ENCODE data around the gene ABCC6. TPM values are rescaled to one million over a fixed set of nuclear protein-coding genes. Genes with fewer than 3 reads are reported as not detected.
"Not testable (repeated sequence)": the region's sequence is repeated elsewhere in the genome, so short reads cannot be mapped to it uniquely, and the experiment has no call there.

ABCC6 gene
- total and polyA plus RNA-seq, 2 donors from 2014 or later: 7.5 to 54.5 TPM

GRCh38 chr16:16197331-16197730 is 26.0 kb downstream of the ABCC6 start:
- TF ChIP-seq, protein P1, sequence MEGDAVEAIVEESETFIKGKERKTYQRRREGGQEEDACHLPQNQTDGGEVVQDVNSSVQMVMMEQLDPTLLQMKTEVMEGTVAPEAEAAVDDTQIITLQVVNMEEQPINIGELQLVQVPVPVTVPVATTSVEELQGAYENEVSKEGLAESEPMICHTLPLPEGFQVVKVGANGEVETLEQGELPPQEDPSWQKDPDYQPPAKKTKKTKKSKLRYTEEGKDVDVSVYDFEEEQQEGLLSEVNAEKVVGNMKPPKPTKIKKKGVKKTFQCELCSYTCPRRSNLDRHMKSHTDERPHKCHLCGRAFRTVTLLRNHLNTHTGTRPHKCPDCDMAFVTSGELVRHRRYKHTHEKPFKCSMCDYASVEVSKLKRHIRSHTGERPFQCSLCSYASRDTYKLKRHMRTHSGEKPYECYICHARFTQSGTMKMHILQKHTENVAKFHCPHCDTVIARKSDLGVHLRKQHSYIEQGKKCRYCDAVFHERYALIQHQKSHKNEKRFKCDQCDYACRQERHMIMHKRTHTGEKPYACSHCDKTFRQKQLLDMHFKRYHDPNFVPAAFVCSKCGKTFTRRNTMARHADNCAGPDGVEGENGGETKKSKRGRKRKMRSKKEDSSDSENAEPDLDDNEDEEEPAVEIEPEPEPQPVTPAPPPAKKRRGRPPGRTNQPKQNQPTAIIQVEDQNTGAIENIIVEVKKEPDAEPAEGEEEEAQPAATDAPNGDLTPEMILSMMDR (IDR thresholded peaks at IDR 0.05; ENCODE audit: borderline replicate concordance, extremely low read depth, insufficient read depth): no peak
- DNase-seq (no peak), FAIRE-seq (no peak)
- no peaks in the 10 kb centered on the region for H3K9me3 ChIP-seq (ENCODE audit: control insufficient read depth in 2 of 3, insufficient read depth in 1 of 3, low read length in 3 of 3)
- H3K4me1 ChIP-seq (ENCODE audit: control insufficient read depth in 2 of 3, insufficient read depth in 2 of 3, low read depth in 1 of 3, low read length in 3 of 3): no peaks in the 10 kb centered on the region
- H3K27me3 ChIP-seq (ENCODE audit: control insufficient read depth, insufficient read depth, low read length): no peaks in the 10 kb centered on the region
- no peak overlapping the region for H3K4me3 ChIP-seq (ENCODE audit: low read length in 3 of 3)
- H3K9ac ChIP-seq (ENCODE audit: low read length in 3 of 3): no peak overlapping the region
- H3K36me3 ChIP-seq (ENCODE audit: control insufficient read depth in 2 of 3, insufficient read depth in 3 of 3, low read length in 3 of 3): peaks cover 0 to 18% (median 2%) of the 10 kb centered on the region in 3 donors
- intact Hi-C loops (cut with DNase I): no loop called here
- no peak overlapping the region for H3K27ac ChIP-seq (ENCODE audit: low read depth in 2 of 2, low read length in 2 of 2)

DNA sequence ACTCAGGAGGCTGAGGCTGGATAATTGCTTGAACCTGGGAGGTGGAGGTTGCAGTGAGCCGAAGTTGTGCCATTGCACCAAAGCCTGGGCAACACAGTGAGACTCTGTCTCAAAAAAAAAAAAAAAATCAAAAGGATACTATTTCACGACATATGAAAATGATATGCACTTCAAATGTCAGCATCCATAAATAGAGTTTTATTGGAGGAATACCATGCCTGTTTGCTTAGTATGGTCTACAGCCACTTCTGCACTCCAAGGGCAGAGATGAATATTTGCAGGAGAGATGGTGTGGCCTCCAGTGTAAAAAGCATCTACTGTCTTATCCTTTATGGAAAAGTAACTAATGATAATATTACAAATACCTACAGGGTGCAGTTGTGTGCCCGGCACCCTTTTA is 27.2 kb downstream of the ABCC6 start:
- TF ChIP-seq, protein P1 (IDR thresholded peaks at IDR 0.05; ENCODE audit: borderline replicate concordance, extremely low read depth, insufficient read depth): no peak
- Histone ChIP-seq H3K4me3 (ENCODE audit: low read length in 3 of 3) (no peak overlapping the region), H3K9me3 (ENCODE audit: control insufficient read depth in 2 of 3, insufficient read depth in 1 of 3, low read length in 3 of 3) (no peaks in the 10 kb centered on the region), H3K27ac (ENCODE audit: low read depth in 2 of 2, low read length in 2 of 2) (no peak overlapping the region), H3K9ac (ENCODE audit: low read length in 3 of 3) (no peak overlapping the region), H3K27me3 (ENCODE audit: control insufficient read depth, insufficient read depth, low read length) (no peaks in the 10 kb centered on the region), H3K36me3 (ENCODE audit: control insufficient read depth in 2 of 3, insufficient read depth in 3 of 3, low read length in 3 of 3) (peaks cover 0 to 25% (median 2%) of the 10 kb centered on the region in 3 donors), H3K4me1 (ENCODE audit: control insufficient read depth in 2 of 3, insufficient read depth in 2 of 3, low read depth in 1 of 3, low read length in 3 of 3) (no peaks in the 10 kb centered on the region)
- FAIRE-seq (no peak), DNase-seq (no peak)
- intact Hi-C loops (cut with DNase I): no loop called here

- Histone ChIP-seq H3K4me1 (ENCODE audit: control insufficient read depth in 2 of 3, insufficient read depth in 2 of 3, low read depth in 1 of 3, low read length in 3 of 3) (no peaks in the 10 kb centered on the region), H3K9ac (ENCODE audit: low read length in 3 of 3) (no peak overlapping the region), H3K27ac (ENCODE audit: low read depth in 2 of 2, low read length in 2 of 2) (no peak overlapping the region), H3K27me3 (ENCODE audit: control insufficient read depth, insufficient read depth, low read length) (no peaks in the 10 kb centered on the region), H3K36me3 (ENCODE audit: control insufficient read depth in 2 of 3, insufficient read depth in 3 of 3, low read length in 3 of 3) (peaks cover 0 to 28% (median 5%) of the 10 kb centered on the region in 3 donors), H3K9me3 (ENCODE audit: control insufficient read depth in 2 of 3, insufficient read depth in 1 of 3, low read length in 3 of 3) (no peaks in the 10 kb centered on the region), H3K4me3 (ENCODE audit: low read length in 3 of 3) (no peak overlapping the region)
- intact Hi-C loops (cut with DNase I): no loop called here
- FAIRE-seq (no peak), DNase-seq (peak in 1 of 5 donors; percentile 24)
- TF ChIP-seq, protein P1 (IDR thresholded peaks at IDR 0.05; ENCODE audit: borderline replicate concordance, extremely low read depth, insufficient read depth): no peak
Observed at GRCh38 chr16:16191493-16192167, 31.7 kb downstream of the ABCC6 start.

- intact Hi-C loops (cut with DNase I); H3K9ac ChIP-seq (ENCODE audit: low read length in 3 of 3); DNase-seq; FAIRE-seq; H3K27ac ChIP-seq (ENCODE audit: low read depth in 2 of 2, low read length in 2 of 2); H3K27me3 ChIP-seq (ENCODE audit: control insufficient read depth, insufficient read depth, low read length); H3K9me3 ChIP-seq (ENCODE audit: control insufficient read depth in 2 of 3, insufficient read depth in 1 of 3, low read length in 3 of 3); H3K4me3 ChIP-seq (ENCODE audit: low read length in 3 of 3); H3K4me1 ChIP-seq (ENCODE audit: control insufficient read depth in 2 of 3, insufficient read depth in 2 of 3, low read depth in 1 of 3, low read length in 3 of 3): not testable (repeated sequence)
- peaks cover 0 to 31% (median 5%) of the 10 kb centered on the region in 3 donors for H3K36me3 ChIP-seq (ENCODE audit: control insufficient read depth in 2 of 3, insufficient read depth in 3 of 3, low read length in 3 of 3)
Observed at GRCh38 chr16:16190966-16191365, 32.3 kb downstream of the ABCC6 start.

All from kidney (tissue), 14 donors.